Measurements from ENCODE around the gene NEUROG1. TPM values are rescaled to one million over a fixed set of nuclear protein-coding genes. Genes with fewer than 3 reads are reported as not detected.
A peak's percentile ranks its signal among the peaks of the same experiment; 100 is the strongest.

NEUROG1 gene
- polyA plus RNA-seq, 1 experiment, result not detected

DNA sequence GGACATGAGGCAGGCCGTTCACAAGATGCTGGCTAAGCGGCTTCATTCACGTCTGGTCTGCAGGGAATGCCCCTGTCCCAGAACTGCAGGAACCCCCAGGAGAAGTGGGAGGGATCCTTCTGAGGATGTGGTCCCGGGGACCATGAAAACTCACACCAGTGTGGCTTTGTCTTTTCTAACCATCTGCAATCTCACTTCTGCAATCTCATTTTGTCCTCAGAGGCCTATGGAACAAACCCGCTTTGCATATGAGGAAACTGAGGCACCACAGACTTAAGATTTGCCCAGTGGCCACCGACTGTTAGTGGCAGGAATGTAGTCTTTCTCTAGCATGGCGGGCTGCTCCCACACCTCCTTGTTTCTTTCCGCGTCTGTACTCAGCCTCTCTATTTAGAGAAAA, 36.1 kb upstream of the NEUROG1 start:
- DNase-seq (ENCODE audit: low read depth), result no peak
- ChIA-PET POLR2A (no interaction called here), CTCF (interaction anchor here (1.0 to 38.0 kb wide), 5 partner anchors 9 to 259 kb away, joined by 3 to 1147 read pairs (median 4); partner anchors contain the start of gene TIFAB)
- Histone ChIP-seq H3K27me3 (ENCODE audit: control insufficient read depth, insufficient read depth, low read length) (no peaks in the 10 kb centered on the region; the same call in 1 of the 2 replicates), H3K36me3 (ENCODE audit: control insufficient read depth, insufficient read depth, low read length) (no peaks in the 10 kb centered on the region), H3K4me3 (ENCODE audit: low read depth, low read length) (no peak overlapping the region)
- TF ChIP-seq, protein P1, sequence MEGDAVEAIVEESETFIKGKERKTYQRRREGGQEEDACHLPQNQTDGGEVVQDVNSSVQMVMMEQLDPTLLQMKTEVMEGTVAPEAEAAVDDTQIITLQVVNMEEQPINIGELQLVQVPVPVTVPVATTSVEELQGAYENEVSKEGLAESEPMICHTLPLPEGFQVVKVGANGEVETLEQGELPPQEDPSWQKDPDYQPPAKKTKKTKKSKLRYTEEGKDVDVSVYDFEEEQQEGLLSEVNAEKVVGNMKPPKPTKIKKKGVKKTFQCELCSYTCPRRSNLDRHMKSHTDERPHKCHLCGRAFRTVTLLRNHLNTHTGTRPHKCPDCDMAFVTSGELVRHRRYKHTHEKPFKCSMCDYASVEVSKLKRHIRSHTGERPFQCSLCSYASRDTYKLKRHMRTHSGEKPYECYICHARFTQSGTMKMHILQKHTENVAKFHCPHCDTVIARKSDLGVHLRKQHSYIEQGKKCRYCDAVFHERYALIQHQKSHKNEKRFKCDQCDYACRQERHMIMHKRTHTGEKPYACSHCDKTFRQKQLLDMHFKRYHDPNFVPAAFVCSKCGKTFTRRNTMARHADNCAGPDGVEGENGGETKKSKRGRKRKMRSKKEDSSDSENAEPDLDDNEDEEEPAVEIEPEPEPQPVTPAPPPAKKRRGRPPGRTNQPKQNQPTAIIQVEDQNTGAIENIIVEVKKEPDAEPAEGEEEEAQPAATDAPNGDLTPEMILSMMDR (IDR thresholded peaks at IDR 0.05; ENCODE audit: insufficient read depth, low read depth, low read length), result no peak

- POLR2A ChIA-PET, result no interaction called here
- CTCF ChIA-PET, result interaction anchor here (1.0 to 38.0 kb wide), 8 partner anchors 8 to 260 kb away, joined by 4 to 1147 read pairs (median 8); partner anchors contain the start of genes CXCL14, SLC25A48 and TIFAB
- TF ChIP-seq, protein P1 (IDR thresholded peaks at IDR 0.05; ENCODE audit: insufficient read depth, low read depth, low read length), result no peak
- no peak overlapping the region for H3K4me3 ChIP-seq (ENCODE audit: low read depth, low read length)
- no peaks in the 10 kb centered on the region; the same call in 1 of the 2 replicates for H3K27me3 ChIP-seq (ENCODE audit: control insufficient read depth, insufficient read depth, low read length)
- no peak for DNase-seq (ENCODE audit: low read depth)
- H3K36me3 ChIP-seq (ENCODE audit: control insufficient read depth, insufficient read depth, low read length), result no peaks in the 10 kb centered on the region
These were observed 35.4 kb upstream of the NEUROG1 start for GRCh38 chr5:135571066-135571609.

DNA sequence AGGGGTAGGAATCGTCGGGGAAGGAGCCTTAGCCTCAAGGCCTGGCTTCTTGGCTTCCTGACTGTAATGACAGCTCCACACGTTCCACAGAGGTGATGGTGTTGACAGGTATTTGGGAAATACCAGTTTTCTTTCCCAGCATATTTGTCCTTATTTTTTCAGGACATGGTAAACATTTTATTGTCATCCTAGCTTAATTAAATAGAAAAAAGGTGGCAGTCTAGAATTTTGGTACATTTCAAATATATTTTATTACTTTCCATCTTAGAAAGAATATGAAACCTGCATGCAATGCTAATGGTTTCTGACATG, 34.6 kb upstream of the NEUROG1 start:
- ChIA-PET CTCF (interaction anchor here (1.0 to 38.0 kb wide), 8 partner anchors 8 to 261 kb away, joined by 4 to 1147 read pairs (median 8); partner anchors contain the start of genes CXCL14, SLC25A48 and TIFAB), POLR2A (no interaction called here)
- TF ChIP-seq, protein P1 (IDR thresholded peaks at IDR 0.05; ENCODE audit: insufficient read depth, low read depth, low read length), result no peak
- Histone ChIP-seq H3K4me3 (ENCODE audit: low read depth, low read length) (no peak overlapping the region), H3K27me3 (ENCODE audit: control insufficient read depth, insufficient read depth, low read length) (peaks cover 4% of the 10 kb centered on the region; the same call in 1 of the 2 replicates), H3K36me3 (ENCODE audit: control insufficient read depth, insufficient read depth, low read length) (no peaks in the 10 kb centered on the region)
- DNase-seq (ENCODE audit: low read depth), result no peak

DNA sequence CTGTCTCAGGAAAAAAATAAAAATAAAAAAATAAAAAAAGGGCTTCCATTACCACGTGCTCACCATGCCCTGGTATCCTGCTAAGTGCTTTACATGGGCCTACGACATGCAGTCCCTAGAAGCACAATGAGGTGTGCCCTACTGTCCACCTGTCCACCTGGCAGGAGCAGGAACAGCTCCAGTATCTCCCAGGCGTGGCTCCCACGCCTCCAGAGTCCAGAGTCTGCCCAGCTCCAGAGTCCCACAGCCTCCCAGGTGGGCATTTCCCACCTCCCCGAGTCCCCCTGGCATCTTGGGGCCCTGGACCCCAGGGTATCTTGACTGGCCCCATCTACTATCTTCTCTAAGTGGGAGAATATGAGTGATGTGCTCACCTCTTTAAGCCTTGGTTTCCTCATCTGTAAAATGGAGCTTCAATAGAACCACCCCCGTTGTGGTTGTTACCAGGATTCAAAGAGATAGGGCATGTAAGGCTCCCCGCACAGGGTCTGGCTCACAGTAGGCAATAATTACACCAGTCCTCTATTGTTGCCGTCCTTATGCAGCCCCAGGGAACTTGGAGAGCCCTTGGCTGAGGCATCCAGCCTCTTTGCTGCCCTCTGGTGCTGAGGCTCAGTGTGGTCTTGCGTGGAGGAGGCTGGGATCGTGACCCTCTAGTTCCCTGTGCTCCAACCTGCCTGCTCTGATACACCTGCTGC, 34.1 kb upstream of the NEUROG1 start:
- no peak for DNase-seq (ENCODE audit: low read depth)
- no peaks in the 10 kb centered on the region for H3K36me3 ChIP-seq (ENCODE audit: control insufficient read depth, insufficient read depth, low read length)
- CTCF ChIA-PET, result interaction anchor here (1.0 to 38.0 kb wide), 10 partner anchors 9 to 262 kb away, joined by 3 to 1147 read pairs (median 6); partner anchors contain the start of genes CXCL14, SLC25A48 and TIFAB
- H3K4me3 ChIP-seq (ENCODE audit: low read depth, low read length), result no peak overlapping the region
- TF ChIP-seq, protein P1 (IDR thresholded peaks at IDR 0.05; ENCODE audit: insufficient read depth, low read depth, low read length), result peak; percentile 76
- peaks cover 4% of the 10 kb centered on the region; the same call in 1 of the 2 replicates for H3K27me3 ChIP-seq (ENCODE audit: control insufficient read depth, insufficient read depth, low read length)
- POLR2A ChIA-PET, result no interaction called here

DNA sequence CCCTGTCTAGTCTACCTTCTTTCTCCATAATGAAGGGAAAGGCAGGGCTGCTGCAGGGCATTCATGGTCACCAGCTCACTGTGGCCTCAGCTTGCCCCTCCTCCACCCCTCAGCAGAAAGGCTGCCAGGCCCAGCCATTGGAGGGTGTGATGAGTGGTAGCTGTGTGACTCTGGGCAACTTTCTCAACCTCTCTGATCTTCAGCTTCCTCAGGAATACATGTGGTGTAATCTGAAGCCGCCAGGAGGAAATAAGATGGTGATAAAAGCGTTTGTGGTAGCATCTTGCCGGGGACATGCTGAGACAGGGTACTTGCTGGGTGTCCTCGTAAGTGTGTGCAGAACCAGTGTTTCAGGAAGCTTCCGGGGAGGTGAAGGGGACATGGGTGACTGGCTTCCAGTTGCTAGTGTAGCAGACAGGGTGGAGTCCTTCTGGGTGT, 33.2 kb upstream of the NEUROG1 start:
- TF ChIP-seq, protein P1 (IDR thresholded peaks at IDR 0.05; ENCODE audit: insufficient read depth, low read depth, low read length), result no peak
- DNase-seq (ENCODE audit: low read depth), result no peak
- Histone ChIP-seq H3K4me3 (ENCODE audit: low read depth, low read length) (no peak overlapping the region), H3K27me3 (ENCODE audit: control insufficient read depth, insufficient read depth, low read length) (peaks cover 5% of the 10 kb centered on the region; the same call in 1 of the 2 replicates), H3K36me3 (ENCODE audit: control insufficient read depth, insufficient read depth, low read length) (no peaks in the 10 kb centered on the region)
- ChIA-PET POLR2A (no interaction called here), CTCF (interaction anchor here (1.2 to 38.0 kb wide), 7 partner anchors 8 to 263 kb away, joined by 3 to 1147 read pairs (median 10); partner anchors contain the start of genes SLC25A48 and TIFAB)

All from BJ (cell line).